ENCODE data around the gene RELCH.
"Not testable (repeated sequence)": the region's sequence is repeated elsewhere in the genome, so short reads cannot be mapped to it uniquely, and the experiment has no call there.

RELCH gene

GRCh38 chr18:62186774-62187542 is at the start of gene RELCH, which contains the start of gene PIGN:
Gene RELCH, plus strand, starts transcription at chr18:62187255. Its CDS starts 251 bp downstream, at chr18:62187506.
Gene PIGN, minus strand, starts transcription at chr18:62187056. Its CDS starts 25,703 bp downstream, at chr18:62161353.
- peak; percentile 98 for DNase-seq

GRCh38 chr18:62138461-62139235 is 48.4 kb upstream of the RELCH start:
- no peak for DNase-seq

GRCh38 chr18:62140259-62140658 is 46.8 kb upstream of the RELCH start:
- DNase-seq = no peak

- no peak for DNase-seq
Measured at GRCh38 chr18:62144338-62144737, 42.7 kb upstream of the RELCH start.

GRCh38 chr18:62151068-62151771 is 35.8 kb upstream of the RELCH start:
- DNase-seq = no peak

- DNase-seq = no peak
Measured at GRCh38 chr18:62152844-62153243, 34.2 kb upstream of the RELCH start.

GRCh38 chr18:62157843-62158242 is 29.2 kb upstream of the RELCH start:
- DNase-seq = no peak

- DNase-seq = no peak
Measured at GRCh38 chr18:62164310-62164709, 22.7 kb upstream of the RELCH start.

- no peak for DNase-seq
Measured at GRCh38 chr18:62164855-62165487, 22.1 kb upstream of the RELCH start.

- DNase-seq = no peak
Measured at GRCh38 chr18:62165583-62165982, 21.5 kb upstream of the RELCH start.

- DNase-seq = not testable (repeated sequence)
Measured at GRCh38 chr18:62166524-62166923, 20.5 kb upstream of the RELCH start.

GRCh38 chr18:62170857-62171256 is 16.2 kb upstream of the RELCH start:
- no peak for DNase-seq

GRCh38 chr18:62172298-62172697 is 14.8 kb upstream of the RELCH start:
- DNase-seq = no peak

GRCh38 chr18:62175521-62175920 is 11.5 kb upstream of the RELCH start:
- DNase-seq = no peak

GRCh38 chr18:62177271-62177670 is 9.8 kb upstream of the RELCH start:
- DNase-seq = no peak

GRCh38 chr18:62179213-62179612 is 7.8 kb upstream of the RELCH start:
- peak; percentile 6 for DNase-seq

- no peak for DNase-seq
Measured at GRCh38 chr18:62182220-62182619, 4.8 kb upstream of the RELCH start.

- DNase-seq = no peak
Measured at GRCh38 chr18:62183578-62184195, 3.4 kb upstream of the RELCH start.

GRCh38 chr18:62186499-62186773 is 619 bp upstream of the RELCH start:
- DNase-seq = peak; percentile 40

GRCh38 chr18:62187543-62188510 is 772 bp downstream of the RELCH start:
- DNase-seq = peak; percentile 1

GRCh38 chr18:62189208-62189607 is 2.2 kb downstream of the RELCH start:
- no peak for DNase-seq

- no peak for DNase-seq
Measured at GRCh38 chr18:62196079-62196478, 9.0 kb downstream of the RELCH start.
